A549 (cell line): ENCODE measurements around the gene CNGA2.

ENCODE experiments used
- CTCF ChIP-seq: fragments of >200 bp; sonication (Bioruptor Twin); formaldehyde crosslinking; IDR thresholded peaks from 3 replicates; pipeline ENCODE4 v1.5.1; 2016
- TP53 ChIP-seq: fragments of 250-450 bp; sonication (Bioruptor Pico); IDR thresholded peaks from 2 replicates; pipeline ENCODE4 v1.5.0; 2021; ENCODE audit warnings: mild to moderate bottlenecking, moderate library complexity
- USF2 ChIP-seq: fragments of 450-650 bp; IDR thresholded peaks from 2 replicates; pipeline ENCODE4 v1.6.1; 2014; ENCODE audit warnings: antibody characterized with exemption
- ZSCAN20 ChIP-seq: fragments of 250-450 bp; sonication (Bioruptor Pico); IDR thresholded peaks from 2 replicates; pipeline ENCODE4 v1.8.0; 2022; ENCODE audit warnings: mild to moderate bottlenecking, moderate library complexity

- TF ChIP-seq USF2 (no peak), ZSCAN20 (no peak), CTCF (no peak), TP53 (CRISPR knock-in tag) (no peak)
Observed at GRCh38 chrX:151710457-151710856, 24.1 kb upstream of the CNGA2 start.
